Aorta (tissue), 5 donors: ENCODE results near the gene PTPRM. TPM values are rescaled to one million over a fixed set of nuclear protein-coding genes. Genes with fewer than 3 reads are reported as not detected.

Source experiments
- ATAC-seq: fragments of 200-7000 bp; cut with Tn5 transposase; one replicate; pipeline ENCODE4 v1.9.1; 2022; ENCODE audit warnings: moderate library complexity; ENCODE audit not compliant: low FRiP score
- DNase-seq, 2 donors: peaks; one replicate each; pipeline ENCODE4 v3.0.0-alpha.2; 2020
- H3K27ac ChIP-seq, 2 donors: one replicate each; pipeline ENCODE4 v1.5.1; 2013; ENCODE audit warnings: low read length in 2 of 2, mild to moderate bottlenecking in 2 of 2, moderate library complexity in 2 of 2, control low read depth in 1 of 2, inconsistent platforms in 1 of 2, low read depth in 1 of 2
- H3K27me3 ChIP-seq, 2 donors: one replicate each; pipeline ENCODE4 v1.6.1; 2013; ENCODE audit warnings: control low read depth in 1 of 2, low read length in 1 of 2, mild to moderate bottlenecking in 1 of 2, moderate library complexity in 1 of 2; ENCODE audit not compliant: insufficient read depth in 2 of 2, control insufficient read depth in 1 of 2
- H3K36me3 ChIP-seq, 2 donors: one replicate each; pipeline ENCODE4 v1.6.1; 2013; ENCODE audit warnings: control low read depth in 1 of 2, low read length in 1 of 2, mild to moderate bottlenecking in 1 of 2; ENCODE audit not compliant: insufficient read depth in 2 of 2, control insufficient read depth in 1 of 2
- H3K4me1 ChIP-seq, 2 donors: one replicate each; pipeline ENCODE4 v1.6.1; 2013; ENCODE audit warnings: low read length in 2 of 2, control low read depth in 1 of 2, mild to moderate bottlenecking in 1 of 2, moderate library complexity in 1 of 2; ENCODE audit not compliant: insufficient read depth in 2 of 2, control insufficient read depth in 1 of 2
- H3K4me3 ChIP-seq, 2 donors: one replicate each; pipeline ENCODE4 v1.5.1; 2013; ENCODE audit warnings: low read length in 2 of 2, control low read depth in 1 of 2, mild to moderate bottlenecking in 1 of 2
- H3K9me3 ChIP-seq: one replicate; pipeline ENCODE4 v1.6.1; 2013; ENCODE audit warnings: mild to moderate bottlenecking, low read length; ENCODE audit not compliant: control insufficient read depth
- WGBS, 2 donors: extraction: QIAGEN DNeasy Blood & Tissue Kit; methylation state at CpG; one replicate each; pipeline ENCODE4 v1.1.7; 2013; 5-methylcytosine and 5-hydroxymethylcytosine counted together
- intact Hi-C, 2 donors: fragments of 100-400 bp; cut with DNase I; formaldehyde crosslinking; loops; one replicate each; pipeline versions ENCODE4 v1.14.2 to v1.15.0; 2022
- polyA plus RNA-seq, 2 donors: library from polyadenylated mRNA; stranded (reverse); fragments of 200-250 nt; gene quantifications; one replicate each; pipeline ENCODE4 v1.2.3, GENCODE V29; 2013
- total RNA-seq, 2 donors: library from RNA; stranded (reverse); fragmentation: NEBNext Ultra II Directional; extraction: Animal tissue kit (Norgen Biotek cat#: 25700); gene quantifications; one replicate each; pipeline ENCODE4 v1.2.1, GENCODE V29; 2021
- donor health status: healthy with polysubstance abuse.
- donor health status: Bipolar disorder and iron deficiency.
- donor health status: DM: no; HTN: no; CAD: no.
- donor health status: DM: no; HTN: no; CAD: no.
- donor health status: DM: yes; HTN: yes; CAD: no.

The PTPRM gene
- total and polyA plus RNA-seq, 4 donors = 10.6 to 98.9 (median 65.6) TPM

GRCh38 chr18:8348051-8348720, 781.1 kb downstream of the PTPRM start:
- intact Hi-C loops = no loop called here
- no peak overlapping the region for H3K4me3 ChIP-seq
- no peaks in the 10 kb centered on the region for H3K27me3 ChIP-seq
- ATAC-seq = no peak
- H3K9me3 ChIP-seq = no peaks in the 10 kb centered on the region
- DNase-seq = no peak
- no peaks in the 10 kb centered on the region for H3K4me1 ChIP-seq
- WGBS, 2 donors = 93 to 94% methylated on average over 17 of the region's 17 CpGs
- no peak overlapping the region for H3K27ac ChIP-seq
- H3K36me3 ChIP-seq = no peaks in the 10 kb centered on the region

- ATAC-seq = no peak
These were observed 782.6 kb downstream of the PTPRM start for GRCh38 chr18:8349608-8350323.

GRCh38 chr18:8350628-8351027, 783.5 kb downstream of the PTPRM start:
- 36 to 37% methylated on average over 5 of the region's 5 CpGs for WGBS, 2 donors
- no peak for ATAC-seq
- Histone ChIP-seq H3K27ac (no peak overlapping the region), H3K9me3 (no peaks in the 10 kb centered on the region), H3K4me1 (no peaks in the 10 kb centered on the region), H3K27me3 (no peaks in the 10 kb centered on the region), H3K36me3 (no peaks in the 10 kb centered on the region), H3K4me3 (no peak overlapping the region)
- DNase-seq = no peak
- intact Hi-C loops = no loop called here

More at GRCh38 chr18:8349608-8350323, 782.6 kb downstream of the PTPRM start:
- DNase-seq = no peak
- intact Hi-C loops = no loop called here
- no peaks in the 10 kb centered on the region for H3K9me3 ChIP-seq
- WGBS, 2 donors = 98% methylated on average over 3 of the region's 3 CpGs
- no peaks in the 10 kb centered on the region for H3K27me3 ChIP-seq
- H3K36me3 ChIP-seq = no peaks in the 10 kb centered on the region
- H3K27ac ChIP-seq = no peak overlapping the region
- H3K4me3 ChIP-seq = no peak overlapping the region
- no peaks in the 10 kb centered on the region for H3K4me1 ChIP-seq

GRCh38 chr18:8351161-8351560, 784.0 kb downstream of the PTPRM start:
- no peak overlapping the region for H3K4me3 ChIP-seq
- 92 to 93% methylated on average over 3 of the region's 3 CpGs for WGBS, 2 donors
- no peaks in the 10 kb centered on the region for H3K27me3 ChIP-seq
- no peaks in the 10 kb centered on the region for H3K36me3 ChIP-seq
- intact Hi-C loops = no loop called here
- no peaks in the 10 kb centered on the region for H3K9me3 ChIP-seq
- H3K4me1 ChIP-seq = no peaks in the 10 kb centered on the region
- DNase-seq (no peak), ATAC-seq (no peak)
- no peak overlapping the region for H3K27ac ChIP-seq

GRCh38 chr18:8354304-8354703, 787.2 kb downstream of the PTPRM start:
- no peak for DNase-seq
- Histone ChIP-seq H3K27me3 (no peaks in the 10 kb centered on the region), H3K4me1 (no peaks in the 10 kb centered on the region), H3K4me3 (no peak overlapping the region), H3K36me3 (no peaks in the 10 kb centered on the region), H3K9me3 (no peaks in the 10 kb centered on the region), H3K27ac (no peak overlapping the region)
- 82 to 85% methylated on average over 5 of the region's 5 CpGs for WGBS, 2 donors
- no peak for ATAC-seq
- intact Hi-C loops = no loop called here

- DNase-seq (no peak), ATAC-seq (no peak)
- Histone ChIP-seq H3K4me3 (no peak overlapping the region), H3K27ac (no peak overlapping the region), H3K36me3 (no peaks in the 10 kb centered on the region), H3K9me3 (no peaks in the 10 kb centered on the region), H3K27me3 (no peaks in the 10 kb centered on the region), H3K4me1 (no peaks in the 10 kb centered on the region)
- intact Hi-C loops = no loop called here
- WGBS, 2 donors = 71 to 80% methylated on average over 3 of the region's 3 CpGs
These were observed 788.9 kb downstream of the PTPRM start for GRCh38 chr18:8356001-8356400.

- Histone ChIP-seq H3K4me1 (no peaks in the 10 kb centered on the region), H3K27me3 (no peaks in the 10 kb centered on the region), H3K27ac (no peak overlapping the region), H3K4me3 (no peak overlapping the region), H3K9me3 (no peaks in the 10 kb centered on the region), H3K36me3 (no peaks in the 10 kb centered on the region)
- intact Hi-C loops = no loop called here
- DNase-seq (no peak), ATAC-seq (no peak)
- WGBS, 2 donors = 82 to 85% methylated on average over 10 of the region's 10 CpGs
These were observed 790.2 kb downstream of the PTPRM start for GRCh38 chr18:8357320-8357719.

GRCh38 chr18:8358033-8358765, 791.1 kb downstream of the PTPRM start:
- ATAC-seq (no peak), DNase-seq (no peak)
- Histone ChIP-seq H3K27me3 (no peaks in the 10 kb centered on the region), H3K4me1 (no peaks in the 10 kb centered on the region), H3K4me3 (no peak overlapping the region), H3K36me3 (no peaks in the 10 kb centered on the region), H3K9me3 (no peaks in the 10 kb centered on the region), H3K27ac (no peak overlapping the region)
- intact Hi-C loops = no loop called here
- WGBS, 2 donors = 89 to 90% methylated on average over 6 of the region's 6 CpGs
